ENCODE measurements around the gene TMEM143. TPM values are rescaled to one million over a fixed set of nuclear protein-coding genes. Genes with fewer than 3 reads are reported as not detected.

The TMEM143 gene
- total RNA-seq, 1 donor from 2014 or later: 19.0 TPM

- DNase-seq (ENCODE audit: low spot score): no peak
- ATAC-seq: no peak
Measured at GRCh38 chr19:48361912-48362311, 1.8 kb downstream of the TMEM143 start.

GRCh38 chr19:48359123-48359522 lies 4.6 kb downstream of the TMEM143 start:
- ATAC-seq (no peak), DNase-seq (ENCODE audit: low spot score) (no peak)

- no peak for ATAC-seq
- DNase-seq (ENCODE audit: low spot score): no peak
Measured at GRCh38 chr19:48355365-48355954, 8.3 kb downstream of the TMEM143 start.

GRCh38 chr19:48354332-48354992 lies 9.3 kb downstream of the TMEM143 start:
- DNase-seq (ENCODE audit: low spot score): no peak
- no peak for ATAC-seq

GRCh38 chr19:48353677-48354076 lies 10.1 kb downstream of the TMEM143 start:
- no peak for ATAC-seq
- no peak for DNase-seq (ENCODE audit: low spot score)

- DNase-seq (ENCODE audit: low spot score) (peak; percentile 67), ATAC-seq (peak; percentile 87)
Measured at GRCh38 chr19:48351341-48351752, 12.4 kb downstream of the TMEM143 start.

- DNase-seq (ENCODE audit: low spot score) (no peak), ATAC-seq (no peak)
Measured at GRCh38 chr19:48350856-48351255, 12.9 kb downstream of the TMEM143 start.

GRCh38 chr19:48348737-48349136 lies 15.0 kb downstream of the TMEM143 start:
- no peak for ATAC-seq

GRCh38 chr19:48348045-48348444 lies 15.7 kb downstream of the TMEM143 start:
- no peak for DNase-seq (ENCODE audit: low spot score)
- peak; percentile 71 for ATAC-seq

More at GRCh38 chr19:48348737-48349136, 15.0 kb downstream of the TMEM143 start:
- DNase-seq (ENCODE audit: low spot score): no peak

- ATAC-seq (no peak), DNase-seq (ENCODE audit: low spot score) (no peak)
Measured at GRCh38 chr19:48346191-48346590, 17.5 kb downstream of the TMEM143 start.

- no peak for ATAC-seq
- no peak for DNase-seq (ENCODE audit: low spot score)
Measured at GRCh38 chr19:48344892-48345291, 18.8 kb downstream of the TMEM143 start.

- DNase-seq (ENCODE audit: low spot score): no peak
Measured at GRCh38 chr19:48342841-48343540, 20.7 kb downstream of the TMEM143 start.

GRCh38 chr19:48342414-48342738 lies 21.4 kb downstream of the TMEM143 start:
- DNase-seq (ENCODE audit: low spot score) (no peak), ATAC-seq (no peak)

More at GRCh38 chr19:48342841-48343540, 20.7 kb downstream of the TMEM143 start:
- no peak for ATAC-seq

GRCh38 chr19:48341515-48342413 lies 22.0 kb downstream of the TMEM143 start:
- ATAC-seq (no peak), DNase-seq (ENCODE audit: low spot score) (no peak)

GRCh38 chr19:48340995-48341394 lies 22.7 kb downstream of the TMEM143 start:
- no peak for ATAC-seq
- DNase-seq (ENCODE audit: low spot score): no peak

GRCh38 chr19:48338802-48339503 lies 24.8 kb downstream of the TMEM143 start:
- no peak for DNase-seq (ENCODE audit: low spot score)

GRCh38 chr19:48338253-48338755 lies 25.4 kb downstream of the TMEM143 start:
- DNase-seq (ENCODE audit: low spot score): no peak
- ATAC-seq: no peak

More at GRCh38 chr19:48338802-48339503, 24.8 kb downstream of the TMEM143 start:
- no peak for ATAC-seq

- ATAC-seq (peak; percentile 67), DNase-seq (ENCODE audit: low spot score) (peak; percentile 81)
Measured at GRCh38 chr19:48333467-48334384, 30.0 kb downstream of the TMEM143 start.
